Lower lobe of right lung (tissue), 2 donors: ENCODE data around the gene MTNR1B. TPM values are rescaled to one million over a fixed set of nuclear protein-coding genes. Genes with fewer than 3 reads are reported as not detected.

ENCODE experiments used
- ATAC-seq, 2 donors: fragments of 200-7000 bp; cut with Tn5 transposase; one replicate each; pipeline ENCODE4 v1.9.1; 2020 to 2022; ENCODE audit warnings: mild to moderate bottlenecking in 2 of 2, moderate library complexity in 2 of 2
- DNase-seq: peaks from one replicate; pipeline ENCODE4 v3.0.0-alpha.2; 2020
- H3K27ac ChIP-seq: fragments of 200-600 bp; one replicate; pipeline ENCODE4 v1.8.0; 2022
- H3K27me3 ChIP-seq: fragments of 200-600 bp; one replicate; pipeline ENCODE4 v1.8.0; 2022; ENCODE audit warnings: low read depth
- H3K36me3 ChIP-seq: fragments of 200-600 bp; one replicate; pipeline ENCODE4 v1.8.0; 2022; ENCODE audit warnings: mild to moderate bottlenecking
- H3K4me1 ChIP-seq: fragments of 200-600 bp; one replicate; pipeline ENCODE4 v1.8.0; 2022
- H3K4me3 ChIP-seq: fragments of 200-600 bp; one replicate; pipeline ENCODE4 v1.8.0; 2022; ENCODE audit warnings: mild to moderate bottlenecking
- H3K9me3 ChIP-seq: fragments of 200-600 bp; one replicate; pipeline ENCODE4 v1.8.0; 2022
- intact Hi-C: fragments of 100-400 bp; cut with DNase I; formaldehyde crosslinking; loops from one replicate; pipeline ENCODE4 v1.11.0; 2022
- total RNA-seq: library from RNA; stranded (reverse); fragmentation: NEBNext Ultra II Directional; extraction: Animal tissue kit (Norgen Biotek cat#: 25700); gene quantifications from one replicate; pipeline ENCODE4 v1.2.1, GENCODE V29; 2021
- TF ChIP-seq, protein P1 (sequence below): fragments of 200-600 bp; IDR thresholded peaks from one replicate; pipeline ENCODE4 v1.8.0; 2022; ENCODE audit warnings: antibody characterized with exemption, mild to moderate bottlenecking
- donor health status: DM: no; HTN: yes; CAD: no; lungs with severe emphysema.

Gene MTNR1B
- total RNA-seq, 1 donor from 2014 or later = not detected

DNA sequence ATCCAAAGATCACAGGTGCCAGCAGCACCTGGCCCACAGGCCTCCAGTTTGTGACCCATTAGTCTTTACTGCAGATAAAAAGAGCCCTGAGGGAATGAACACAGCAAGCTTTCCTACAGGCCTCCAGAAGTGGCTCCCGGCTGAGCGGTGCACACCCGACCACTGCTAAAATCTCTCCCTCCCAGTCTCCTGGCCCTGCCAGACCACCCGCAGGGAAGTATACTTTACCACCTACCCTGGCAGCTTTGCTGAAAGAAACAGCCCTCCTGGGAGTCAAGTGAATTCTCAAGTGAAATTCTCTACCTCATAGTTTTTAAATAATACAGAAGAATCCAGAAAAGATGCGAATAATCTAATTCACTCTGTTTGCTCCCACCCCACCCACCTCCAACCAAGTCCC is 15.4 kb upstream of the MTNR1B start:
- ATAC-seq = no peak
- Histone ChIP-seq H3K4me3 (no peak overlapping the region), H3K36me3 (no peaks in the 10 kb centered on the region), H3K27ac (no peak overlapping the region), H3K4me1 (no peaks in the 10 kb centered on the region), H3K9me3 (no peaks in the 10 kb centered on the region), H3K27me3 (no peaks in the 10 kb centered on the region)
- no peak for DNase-seq
- TF ChIP-seq, protein P1, sequence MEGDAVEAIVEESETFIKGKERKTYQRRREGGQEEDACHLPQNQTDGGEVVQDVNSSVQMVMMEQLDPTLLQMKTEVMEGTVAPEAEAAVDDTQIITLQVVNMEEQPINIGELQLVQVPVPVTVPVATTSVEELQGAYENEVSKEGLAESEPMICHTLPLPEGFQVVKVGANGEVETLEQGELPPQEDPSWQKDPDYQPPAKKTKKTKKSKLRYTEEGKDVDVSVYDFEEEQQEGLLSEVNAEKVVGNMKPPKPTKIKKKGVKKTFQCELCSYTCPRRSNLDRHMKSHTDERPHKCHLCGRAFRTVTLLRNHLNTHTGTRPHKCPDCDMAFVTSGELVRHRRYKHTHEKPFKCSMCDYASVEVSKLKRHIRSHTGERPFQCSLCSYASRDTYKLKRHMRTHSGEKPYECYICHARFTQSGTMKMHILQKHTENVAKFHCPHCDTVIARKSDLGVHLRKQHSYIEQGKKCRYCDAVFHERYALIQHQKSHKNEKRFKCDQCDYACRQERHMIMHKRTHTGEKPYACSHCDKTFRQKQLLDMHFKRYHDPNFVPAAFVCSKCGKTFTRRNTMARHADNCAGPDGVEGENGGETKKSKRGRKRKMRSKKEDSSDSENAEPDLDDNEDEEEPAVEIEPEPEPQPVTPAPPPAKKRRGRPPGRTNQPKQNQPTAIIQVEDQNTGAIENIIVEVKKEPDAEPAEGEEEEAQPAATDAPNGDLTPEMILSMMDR = no peak
- intact Hi-C loops = no loop called here

DNA sequence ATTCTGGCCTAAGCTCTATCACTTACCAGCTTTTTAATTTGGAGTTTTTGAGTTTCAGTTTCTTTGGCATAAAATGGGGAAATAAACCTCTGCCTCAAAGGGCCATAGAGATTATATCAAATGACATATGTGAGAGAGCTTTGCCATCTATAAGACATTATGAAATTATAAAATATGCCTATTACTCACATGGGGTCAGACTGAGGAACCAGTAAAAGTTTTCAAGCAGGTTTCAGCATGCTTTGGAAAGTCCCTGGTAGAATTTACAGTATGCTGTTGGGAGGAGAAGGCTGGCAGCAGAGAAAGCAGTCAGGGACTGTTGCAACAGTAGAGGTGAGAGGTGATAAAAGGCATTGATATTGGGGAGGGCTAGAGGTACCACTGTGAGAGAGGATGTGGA is 13.6 kb upstream of the MTNR1B start:
- no peaks in the 10 kb centered on the region for H3K36me3 ChIP-seq
- no peaks in the 10 kb centered on the region for H3K27me3 ChIP-seq
- H3K4me3 ChIP-seq = no peak overlapping the region
- H3K9me3 ChIP-seq = no peaks in the 10 kb centered on the region
- ATAC-seq (no peak), DNase-seq (no peak)
- H3K4me1 ChIP-seq = no peaks in the 10 kb centered on the region
- intact Hi-C loops = no loop called here
- TF ChIP-seq, protein P1 = no peak
- H3K27ac ChIP-seq = no peak overlapping the region

DNA sequence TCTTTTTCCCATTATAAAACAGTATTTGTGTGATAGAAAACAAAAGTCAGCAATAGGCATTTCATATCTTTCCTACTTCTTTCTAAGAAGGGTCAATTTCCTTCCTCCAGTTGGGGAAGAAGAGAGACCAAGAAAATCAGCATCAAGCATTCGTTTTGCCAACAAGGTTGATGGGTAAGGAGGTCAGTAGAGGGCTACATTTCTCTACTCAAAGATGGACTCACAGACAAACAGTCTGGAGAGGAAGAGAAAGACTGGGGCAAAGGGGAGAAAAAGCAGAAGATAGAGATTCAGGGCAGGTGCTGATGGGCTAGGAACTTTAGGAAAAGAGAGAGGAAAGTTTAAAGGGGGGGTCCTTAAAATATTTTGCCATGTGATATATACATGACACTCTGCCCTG is 8.6 kb upstream of the MTNR1B start:
- Histone ChIP-seq H3K4me1 (no peaks in the 10 kb centered on the region), H3K27ac (no peak overlapping the region), H3K4me3 (no peak overlapping the region), H3K27me3 (no peaks in the 10 kb centered on the region), H3K36me3 (no peaks in the 10 kb centered on the region), H3K9me3 (no peaks in the 10 kb centered on the region)
- TF ChIP-seq, protein P1 = no peak
- DNase-seq (no peak), ATAC-seq (no peak)
- intact Hi-C loops = no loop called here

DNA sequence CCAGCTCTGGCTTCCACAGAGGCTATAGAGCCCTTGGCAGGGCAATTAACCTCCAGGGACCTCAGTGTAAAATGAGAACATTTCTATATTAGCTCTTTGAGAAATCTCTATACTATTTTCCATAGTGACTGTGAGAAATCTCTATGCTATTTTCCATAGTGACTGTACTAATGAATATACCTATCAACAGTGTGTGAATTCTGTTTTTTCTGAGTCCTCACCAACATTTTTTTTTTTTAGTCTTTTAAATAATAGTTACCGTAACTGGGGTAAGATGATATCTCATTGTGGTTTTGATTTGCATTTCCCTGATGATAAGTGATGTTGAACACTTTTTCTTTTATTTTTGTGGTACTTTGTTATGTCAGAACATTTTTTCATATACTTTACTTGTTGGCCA is 7.0 kb upstream of the MTNR1B start:
- Histone ChIP-seq H3K36me3 (no peaks in the 10 kb centered on the region), H3K27ac (no peak overlapping the region), H3K4me3 (no peak overlapping the region), H3K9me3 (no peaks in the 10 kb centered on the region), H3K27me3 (no peaks in the 10 kb centered on the region), H3K4me1 (no peaks in the 10 kb centered on the region)
- no peak for ATAC-seq
- DNase-seq = no peak
- TF ChIP-seq, protein P1 = no peak
- intact Hi-C loops = no loop called here

DNA sequence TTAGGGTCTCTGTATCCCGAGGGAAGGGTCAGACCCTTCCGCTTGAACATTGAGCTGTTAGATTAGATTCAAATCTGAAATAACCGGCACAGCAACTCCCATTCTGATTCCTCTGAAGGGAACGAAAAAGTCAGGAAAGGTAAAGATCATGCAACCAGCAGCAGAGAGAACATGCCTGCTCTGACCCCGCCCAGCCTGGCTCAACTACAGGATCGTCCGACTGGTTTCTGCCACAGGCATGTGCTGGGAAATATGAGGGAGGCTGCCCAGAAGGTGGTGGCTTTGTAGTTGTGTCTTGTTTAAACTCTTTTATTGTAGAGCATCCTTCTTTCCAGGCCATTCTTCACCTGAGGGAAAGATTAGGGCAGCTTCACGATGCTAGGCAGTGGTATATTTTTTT is 5.0 kb upstream of the MTNR1B start:
- Histone ChIP-seq H3K9me3 (no peaks in the 10 kb centered on the region), H3K4me3 (no peak overlapping the region), H3K36me3 (no peaks in the 10 kb centered on the region), H3K27me3 (peaks cover 7% of the 10 kb centered on the region), H3K27ac (no peak overlapping the region), H3K4me1 (no peaks in the 10 kb centered on the region)
- intact Hi-C loops = no loop called here
- ATAC-seq (no peak), DNase-seq (no peak)
- TF ChIP-seq, protein P1 = no peak

DNA sequence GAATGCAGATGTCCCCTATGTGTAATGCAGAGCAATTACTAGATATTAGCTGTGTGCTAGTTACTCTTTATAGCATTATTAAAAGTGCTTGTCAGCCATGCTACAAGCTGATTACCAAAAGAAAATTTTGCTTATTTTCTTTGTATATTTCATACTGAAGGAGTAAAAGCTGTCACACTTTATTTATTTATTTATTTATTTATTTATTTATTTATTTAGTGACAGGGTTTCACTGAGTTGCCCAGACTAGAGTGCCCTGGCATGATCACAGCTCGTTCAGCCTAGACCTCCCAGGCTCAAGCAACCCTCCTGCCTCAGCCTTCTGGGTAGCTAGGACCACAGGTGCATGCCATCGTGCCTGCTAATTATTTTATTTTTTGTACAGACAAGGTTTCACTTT is 4.3 kb upstream of the MTNR1B start:
- TF ChIP-seq, protein P1 = no peak
- peaks cover 15% of the 10 kb centered on the region for H3K27me3 ChIP-seq
- H3K4me1 ChIP-seq = no peaks in the 10 kb centered on the region
- H3K9me3 ChIP-seq = no peaks in the 10 kb centered on the region
- H3K36me3 ChIP-seq = no peaks in the 10 kb centered on the region
- no peak for DNase-seq
- intact Hi-C loops = no loop called here
- no peak overlapping the region for H3K4me3 ChIP-seq
- H3K27ac ChIP-seq = no peak overlapping the region
- no peak for ATAC-seq
